Measurements from ENCODE around the gene ATRX.

Gene ATRX

GRCh38 chrX:77493677-77494553 lies 292.1 kb downstream of the ATRX start:
- no peak for DNase-seq (ENCODE audit: low spot score)

GRCh38 chrX:77484045-77484444 lies 302.0 kb downstream of the ATRX start:
- no peak for DNase-seq (ENCODE audit: low spot score)

GRCh38 chrX:77455437-77455836 lies 330.6 kb downstream of the ATRX start:
- DNase-seq (ENCODE audit: low spot score) = no peak

Data from NAMALWA (cell line).